GM10266 (cell line): ENCODE data around the gene ZDHHC5.
"Not testable (repeated sequence)": the region's sequence is repeated elsewhere in the genome, so short reads cannot be mapped to it uniquely, and the experiment has no call there.

ENCODE experiments used
- DNase-seq: peaks from one replicate; pipeline ENCODE4 v3.0.0; 2012; ENCODE audit errors: extremely low spot score
- CTCF ChIP-seq: IDR thresholded peaks from 2 replicates; pipeline ENCODE4 v1.5.1; 2012; ENCODE audit warnings: mild to moderate bottlenecking, low read depth; ENCODE audit not compliant: control insufficient read depth, insufficient read depth; ENCODE audit errors: missing control alignments

The ZDHHC5 gene

GRCh38 chr11:57648801-57649735 is 18.8 kb upstream of the ZDHHC5 start:
- DNase-seq: no peak
- no peak for TF ChIP-seq CTCF

GRCh38 chr11:57649826-57650738 is 17.8 kb upstream of the ZDHHC5 start, which contains the start of gene YPEL4:
Gene YPEL4 (minus strand): TSS chr11:57649912. CDS start chr11:57647107, 2,805 bp downstream.
- DNase-seq: no peak
- no peak for TF ChIP-seq CTCF

GRCh38 chr11:57650739-57651090 is 17.2 kb upstream of the ZDHHC5 start:
- TF ChIP-seq CTCF: no peak
- DNase-seq: no peak

GRCh38 chr11:57651408-57651807 is 16.5 kb upstream of the ZDHHC5 start:
- TF ChIP-seq CTCF: no peak

GRCh38 chr11:57652230-57652629 is 15.7 kb upstream of the ZDHHC5 start:
- not testable (repeated sequence) for DNase-seq

More at GRCh38 chr11:57651408-57651807, 16.5 kb upstream of the ZDHHC5 start:
- DNase-seq: no peak

GRCh38 chr11:57652662-57653061 is 15.3 kb upstream of the ZDHHC5 start:
- DNase-seq: no peak
- TF ChIP-seq CTCF: no peak

GRCh38 chr11:57653163-57653562 is 14.8 kb upstream of the ZDHHC5 start:
- no peak for DNase-seq
- TF ChIP-seq CTCF: no peak
